ENCODE data around the gene CACNA1C.

Gene CACNA1C

DNA sequence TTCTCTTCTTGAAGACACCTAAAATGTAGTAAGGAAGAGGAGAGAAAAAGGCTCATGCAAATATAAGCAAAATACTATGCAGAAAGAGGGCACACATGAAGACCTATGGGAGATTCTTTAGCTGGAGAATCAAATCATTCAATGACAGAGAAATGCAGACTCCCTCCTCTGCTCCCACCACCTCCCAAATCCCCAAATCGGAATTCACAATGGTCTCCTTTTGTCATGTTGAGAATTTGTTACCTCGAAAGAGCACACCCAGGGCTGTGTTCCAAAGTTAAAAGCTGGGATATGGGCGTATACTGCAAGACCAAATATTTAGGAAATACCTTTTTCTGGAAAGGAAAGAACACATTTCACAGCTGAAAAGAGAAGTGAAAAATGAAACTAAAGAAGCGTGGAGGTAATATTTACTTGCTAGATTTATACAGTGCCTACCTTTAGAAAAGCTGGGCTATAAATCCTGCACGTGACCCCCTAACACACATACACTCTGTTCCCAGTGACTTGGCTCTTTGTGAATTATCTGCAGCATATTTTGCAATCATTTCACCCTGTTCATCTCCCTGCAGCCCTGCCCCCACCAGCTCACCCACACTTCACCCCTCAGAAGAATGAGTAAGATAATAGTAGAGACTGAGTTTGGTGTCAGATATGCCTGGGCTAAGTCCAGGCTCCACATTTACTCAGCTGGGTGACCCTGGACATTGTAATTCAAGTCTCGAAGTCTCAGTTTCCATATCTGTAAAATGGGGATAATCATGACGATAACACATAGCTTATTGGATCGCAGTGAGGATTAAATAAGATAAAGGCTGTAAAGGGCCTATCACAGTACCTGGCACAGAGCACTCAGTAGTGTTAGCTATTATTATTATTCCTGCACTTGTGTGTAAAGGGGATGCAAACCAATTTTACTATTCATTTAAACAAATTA lies 2.9 kb upstream of the CACNA1C start:
- Histone ChIP-seq H3K27me3 (ENCODE audit: insufficient read depth, low read depth) (peaks cover 4% of the 10 kb centered on the region; the same call in 1 of the 2 replicates), H3K4me3 (IDR thresholded peaks at IDR 0.05; ENCODE audit: insufficient read depth, low read depth, low read length) (no peak overlapping the region), H3K9ac (no peak overlapping the region), H3K36me3 (ENCODE audit: insufficient read depth) (no peaks in the 10 kb centered on the region), H3K4me1 (ENCODE audit: low read depth, poor library complexity, severe bottlenecking) (no peaks in the 10 kb centered on the region), H3K79me2 (ENCODE audit: insufficient read depth, low read depth) (no peaks in the 10 kb centered on the region), H3K4me2 (no peak overlapping the region), H2AFZ (ENCODE audit: low read depth) (no peak overlapping the region), H3K27ac (no peak overlapping the region), H4K20me1 (ENCODE audit: insufficient read depth) (no peaks in the 10 kb centered on the region)
- TF ChIP-seq, protein P1, sequence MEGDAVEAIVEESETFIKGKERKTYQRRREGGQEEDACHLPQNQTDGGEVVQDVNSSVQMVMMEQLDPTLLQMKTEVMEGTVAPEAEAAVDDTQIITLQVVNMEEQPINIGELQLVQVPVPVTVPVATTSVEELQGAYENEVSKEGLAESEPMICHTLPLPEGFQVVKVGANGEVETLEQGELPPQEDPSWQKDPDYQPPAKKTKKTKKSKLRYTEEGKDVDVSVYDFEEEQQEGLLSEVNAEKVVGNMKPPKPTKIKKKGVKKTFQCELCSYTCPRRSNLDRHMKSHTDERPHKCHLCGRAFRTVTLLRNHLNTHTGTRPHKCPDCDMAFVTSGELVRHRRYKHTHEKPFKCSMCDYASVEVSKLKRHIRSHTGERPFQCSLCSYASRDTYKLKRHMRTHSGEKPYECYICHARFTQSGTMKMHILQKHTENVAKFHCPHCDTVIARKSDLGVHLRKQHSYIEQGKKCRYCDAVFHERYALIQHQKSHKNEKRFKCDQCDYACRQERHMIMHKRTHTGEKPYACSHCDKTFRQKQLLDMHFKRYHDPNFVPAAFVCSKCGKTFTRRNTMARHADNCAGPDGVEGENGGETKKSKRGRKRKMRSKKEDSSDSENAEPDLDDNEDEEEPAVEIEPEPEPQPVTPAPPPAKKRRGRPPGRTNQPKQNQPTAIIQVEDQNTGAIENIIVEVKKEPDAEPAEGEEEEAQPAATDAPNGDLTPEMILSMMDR (conservative IDR thresholded peaks at IDR 0.05; ENCODE audit: low read depth, low read length), result no peak

DNA sequence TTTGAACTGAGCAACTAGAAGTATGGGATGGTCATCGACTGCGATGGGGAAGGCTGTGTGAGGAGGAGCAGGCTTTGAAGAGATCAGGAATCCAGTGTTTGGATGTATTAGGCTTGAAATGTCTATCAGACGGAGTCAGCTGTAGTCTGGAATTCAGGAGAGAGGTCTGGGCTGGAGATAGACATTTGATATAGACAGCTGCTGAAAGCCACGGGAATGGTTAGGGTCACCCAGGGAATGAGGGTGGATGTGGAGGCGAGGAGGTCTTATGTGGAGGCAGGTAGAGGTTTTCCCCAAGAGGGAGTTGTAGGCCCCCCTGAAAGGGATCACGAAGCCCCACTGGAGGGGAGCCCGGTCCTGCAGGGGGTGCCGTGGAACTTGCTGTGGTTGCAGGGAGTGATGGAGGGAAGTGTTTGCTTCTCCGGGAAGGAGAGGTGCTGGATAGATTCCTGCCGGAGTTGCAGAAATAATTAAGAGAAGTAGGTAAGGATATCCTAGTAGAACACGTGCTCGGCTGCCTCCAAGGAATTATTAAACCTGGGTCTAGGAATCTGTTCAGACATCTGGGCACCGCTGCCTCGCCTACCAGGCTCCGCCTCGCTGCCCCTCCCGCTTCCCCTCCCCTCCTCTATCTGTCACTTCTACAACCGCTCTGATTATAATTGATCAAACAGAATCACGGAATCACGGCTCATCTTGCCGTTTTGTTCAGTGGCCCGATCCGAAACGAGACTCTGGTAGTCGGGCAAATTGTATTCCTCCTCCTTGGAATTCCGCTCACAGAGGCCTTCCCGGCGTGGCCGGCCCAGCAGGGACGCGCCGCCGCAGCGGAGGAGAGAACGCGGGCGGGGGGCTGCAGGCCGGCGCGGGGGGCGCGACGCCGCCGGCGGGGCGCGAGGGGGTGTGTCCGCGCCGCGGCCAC lies 826 bp upstream of the CACNA1C start:
- no peak overlapping the region for H3K27ac ChIP-seq
- no peak overlapping the region for H3K9ac ChIP-seq
- H2AFZ ChIP-seq (ENCODE audit: low read depth), result no peak overlapping the region
- no peaks in the 10 kb centered on the region for H3K79me2 ChIP-seq (ENCODE audit: insufficient read depth, low read depth)
- peaks cover 4% of the 10 kb centered on the region; the same call in 1 of the 2 replicates for H3K27me3 ChIP-seq (ENCODE audit: insufficient read depth, low read depth)
- H3K36me3 ChIP-seq (ENCODE audit: insufficient read depth), result no peaks in the 10 kb centered on the region
- no peak overlapping the region for H3K4me2 ChIP-seq
- H3K4me1 ChIP-seq (ENCODE audit: low read depth, poor library complexity, severe bottlenecking), result no peaks in the 10 kb centered on the region
- H4K20me1 ChIP-seq (ENCODE audit: insufficient read depth), result no peaks in the 10 kb centered on the region
- H3K4me3 ChIP-seq (IDR thresholded peaks at IDR 0.05; ENCODE audit: insufficient read depth, low read depth, low read length), result no peak overlapping the region
- TF ChIP-seq, protein P1 (conservative IDR thresholded peaks at IDR 0.05; ENCODE audit: low read depth, low read length), result no peak

DNA sequence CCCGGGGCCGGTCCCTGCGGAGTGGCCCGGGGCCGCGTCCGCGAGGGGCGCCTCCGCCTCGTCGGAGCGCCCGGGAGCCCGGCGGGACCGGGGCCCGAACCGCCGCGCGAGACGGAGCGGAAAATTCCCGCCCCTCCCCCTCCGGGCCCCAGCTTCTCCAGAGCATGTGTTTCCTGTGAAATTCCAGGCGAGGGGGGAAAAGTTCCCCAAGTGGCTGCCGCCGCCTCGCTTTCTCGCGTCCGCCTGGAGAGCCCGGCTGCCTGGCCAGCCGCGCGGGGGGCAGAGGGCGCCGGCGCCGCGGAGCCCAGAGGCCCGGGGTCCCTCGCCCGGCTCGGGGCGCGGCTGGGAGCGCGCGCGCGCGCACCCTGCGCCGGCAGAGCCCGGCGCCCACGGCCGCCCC lies 904 bp downstream of the CACNA1C start:
- H2AFZ ChIP-seq (ENCODE audit: low read depth), result no peak overlapping the region

More for the DNA sequence above, 904 bp downstream of the CACNA1C start:
- no peaks in the 10 kb centered on the region for H3K79me2 ChIP-seq (ENCODE audit: insufficient read depth, low read depth)
- no peak overlapping the region for H3K27ac ChIP-seq
- no peak overlapping the region for H3K4me3 ChIP-seq (IDR thresholded peaks at IDR 0.05; ENCODE audit: insufficient read depth, low read depth, low read length)
- no peaks in the 10 kb centered on the region for H3K4me1 ChIP-seq (ENCODE audit: low read depth, poor library complexity, severe bottlenecking)
- H3K4me2 ChIP-seq, result no peak overlapping the region
- TF ChIP-seq, protein P1 (conservative IDR thresholded peaks at IDR 0.05; ENCODE audit: low read depth, low read length), result no peak
- H3K27me3 ChIP-seq (ENCODE audit: insufficient read depth, low read depth), result peaks cover 4% of the 10 kb centered on the region; the same call in 1 of the 2 replicates
- H3K9ac ChIP-seq, result no peak overlapping the region
- H3K36me3 ChIP-seq (ENCODE audit: insufficient read depth), result no peaks in the 10 kb centered on the region
- H4K20me1 ChIP-seq (ENCODE audit: insufficient read depth), result no peaks in the 10 kb centered on the region
